Eye (tissue), 1 donor: ENCODE data around the gene GRIP2.
A peak's percentile ranks its signal among the peaks of the same experiment; 100 is the strongest.

Experiments used
- DNase-seq: peaks from one replicate; pipeline ENCODE4 v3.0.0-alpha.2; 2015

Gene GRIP2

GRCh38 chr3:14538451-14539088 lies 1.6 kb downstream of the GRIP2 start:
- DNase-seq: no peak

- no peak for DNase-seq
Observed at GRCh38 chr3:14537590-14538450, 2.3 kb downstream of the GRIP2 start.

GRCh38 chr3:14536837-14537589 lies 3.1 kb downstream of the GRIP2 start:
- no peak for DNase-seq

- DNase-seq: no peak
Observed at GRCh38 chr3:14536055-14536815, 3.9 kb downstream of the GRIP2 start.

- no peak for DNase-seq
Observed at GRCh38 chr3:14535616-14536015, 4.5 kb downstream of the GRIP2 start.

GRCh38 chr3:14534516-14535191 lies 5.5 kb downstream of the GRIP2 start:
- DNase-seq: peak; percentile 44

GRCh38 chr3:14533457-14533958 lies 6.6 kb downstream of the GRIP2 start:
- no peak for DNase-seq

GRCh38 chr3:14532691-14533456 lies 7.3 kb downstream of the GRIP2 start:
- DNase-seq: no peak

GRCh38 chr3:14531856-14532395 lies 8.2 kb downstream of the GRIP2 start:
- no peak for DNase-seq

GRCh38 chr3:14528081-14528480 lies 12.1 kb downstream of the GRIP2 start:
- no peak for DNase-seq

- no peak for DNase-seq
Observed at GRCh38 chr3:14525685-14526631, 14.2 kb downstream of the GRIP2 start.

- DNase-seq: no peak
Observed at GRCh38 chr3:14524920-14525660, 15.1 kb downstream of the GRIP2 start.

GRCh38 chr3:14524311-14524711 lies 15.8 kb downstream of the GRIP2 start:
- no peak for DNase-seq

GRCh38 chr3:14523792-14524191 lies 16.4 kb downstream of the GRIP2 start:
- no peak for DNase-seq

GRCh38 chr3:14522768-14523167 lies 17.4 kb downstream of the GRIP2 start:
- DNase-seq: no peak

GRCh38 chr3:14522129-14522691 lies 17.9 kb downstream of the GRIP2 start:
- no peak for DNase-seq

- DNase-seq: no peak
Observed at GRCh38 chr3:14521611-14522010, 18.5 kb downstream of the GRIP2 start.

GRCh38 chr3:14520967-14521366 lies 19.2 kb downstream of the GRIP2 start:
- DNase-seq: no peak

- no peak for DNase-seq
Observed at GRCh38 chr3:14520149-14520548, 20.0 kb downstream of the GRIP2 start.
